ENCODE measurements around the gene HMGCLL1. TPM values are rescaled to one million over a fixed set of nuclear protein-coding genes. Genes with fewer than 3 reads are reported as not detected.

HMGCLL1 gene
- total and polyA plus RNA-seq, 8 donors = 0.69 to 8.1 (median 1.1) TPM

DNA sequence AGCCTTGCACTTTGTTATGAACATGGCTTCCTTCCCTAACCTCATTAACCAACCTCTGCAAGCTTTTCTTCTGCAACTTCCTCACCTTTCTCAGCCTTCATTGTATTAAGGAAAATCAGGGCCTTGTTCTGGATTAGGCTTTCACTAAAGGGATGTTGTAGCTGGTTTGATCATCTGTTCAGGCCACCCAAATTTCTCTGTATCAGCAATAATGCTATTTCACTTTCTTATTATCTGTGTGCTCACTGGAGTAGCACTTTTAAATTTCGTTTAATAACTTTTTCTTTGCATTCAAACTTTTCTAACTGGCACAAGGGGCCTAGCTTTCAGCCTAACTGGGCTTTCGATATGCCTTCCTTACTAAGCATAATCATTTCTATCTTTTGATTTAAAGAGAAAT, 155.1 kb downstream of the HMGCLL1 start:
- ATAC-seq (no peak), FAIRE-seq (no peak), DNase-seq (no peak)
- no peaks in the 10 kb centered on the region for H3K9me3 ChIP-seq
- H3K4me1 ChIP-seq = peaks cover 0 to 9% (median 0%) of the 10 kb centered on the region in 3 donors
- no peak overlapping the region for H3K4me3 ChIP-seq
- TF ChIP-seq, protein P1, sequence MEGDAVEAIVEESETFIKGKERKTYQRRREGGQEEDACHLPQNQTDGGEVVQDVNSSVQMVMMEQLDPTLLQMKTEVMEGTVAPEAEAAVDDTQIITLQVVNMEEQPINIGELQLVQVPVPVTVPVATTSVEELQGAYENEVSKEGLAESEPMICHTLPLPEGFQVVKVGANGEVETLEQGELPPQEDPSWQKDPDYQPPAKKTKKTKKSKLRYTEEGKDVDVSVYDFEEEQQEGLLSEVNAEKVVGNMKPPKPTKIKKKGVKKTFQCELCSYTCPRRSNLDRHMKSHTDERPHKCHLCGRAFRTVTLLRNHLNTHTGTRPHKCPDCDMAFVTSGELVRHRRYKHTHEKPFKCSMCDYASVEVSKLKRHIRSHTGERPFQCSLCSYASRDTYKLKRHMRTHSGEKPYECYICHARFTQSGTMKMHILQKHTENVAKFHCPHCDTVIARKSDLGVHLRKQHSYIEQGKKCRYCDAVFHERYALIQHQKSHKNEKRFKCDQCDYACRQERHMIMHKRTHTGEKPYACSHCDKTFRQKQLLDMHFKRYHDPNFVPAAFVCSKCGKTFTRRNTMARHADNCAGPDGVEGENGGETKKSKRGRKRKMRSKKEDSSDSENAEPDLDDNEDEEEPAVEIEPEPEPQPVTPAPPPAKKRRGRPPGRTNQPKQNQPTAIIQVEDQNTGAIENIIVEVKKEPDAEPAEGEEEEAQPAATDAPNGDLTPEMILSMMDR (IDR thresholded peaks at IDR 0.05) = no peak
- no peak overlapping the region for H3K27ac ChIP-seq
- whole genome bisulfite sequencing, 2 donors = 56 to 84% methylated on average over 2 of the region's 2 CpGs
- no peaks in the 10 kb centered on the region for H3K27me3 ChIP-seq
- no peaks in the 10 kb centered on the region for H3K36me3 ChIP-seq
- intact Hi-C loops (cut with DNase I) = no loop called here

DNA sequence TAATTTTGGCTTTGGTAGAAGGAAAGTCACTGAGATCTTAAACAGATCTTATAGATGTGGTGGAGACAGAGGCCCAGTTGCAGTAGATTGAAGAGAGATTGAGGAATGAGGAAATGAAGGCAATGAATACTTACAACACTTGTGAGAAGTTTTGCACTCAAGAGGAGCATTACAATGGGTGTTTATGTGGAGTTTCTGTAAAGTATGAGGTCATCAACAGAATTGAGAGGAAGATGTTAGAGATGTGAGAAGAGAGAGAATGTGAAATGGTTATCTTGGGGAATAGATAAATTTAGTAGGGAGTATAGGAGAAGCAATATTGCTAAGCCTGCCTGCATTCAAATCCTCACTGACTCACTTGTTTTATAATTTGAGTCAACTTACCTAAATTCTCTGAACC, 168.3 kb downstream of the HMGCLL1 start:
- TF ChIP-seq, protein P1 (IDR thresholded peaks at IDR 0.05) = no peak
- DNase-seq = no peak
- ATAC-seq = no peak
- no peaks in the 10 kb centered on the region for H3K27me3 ChIP-seq
- no peak overlapping the region for H3K4me3 ChIP-seq
- no peaks in the 10 kb centered on the region for H3K36me3 ChIP-seq
- no peaks in the 10 kb centered on the region for H3K9me3 ChIP-seq
- FAIRE-seq = no peak
- H3K27ac ChIP-seq = no peak overlapping the region
- H3K4me1 ChIP-seq = no peaks in the 10 kb centered on the region
- intact Hi-C loops (cut with DNase I) = no loop called here

DNA sequence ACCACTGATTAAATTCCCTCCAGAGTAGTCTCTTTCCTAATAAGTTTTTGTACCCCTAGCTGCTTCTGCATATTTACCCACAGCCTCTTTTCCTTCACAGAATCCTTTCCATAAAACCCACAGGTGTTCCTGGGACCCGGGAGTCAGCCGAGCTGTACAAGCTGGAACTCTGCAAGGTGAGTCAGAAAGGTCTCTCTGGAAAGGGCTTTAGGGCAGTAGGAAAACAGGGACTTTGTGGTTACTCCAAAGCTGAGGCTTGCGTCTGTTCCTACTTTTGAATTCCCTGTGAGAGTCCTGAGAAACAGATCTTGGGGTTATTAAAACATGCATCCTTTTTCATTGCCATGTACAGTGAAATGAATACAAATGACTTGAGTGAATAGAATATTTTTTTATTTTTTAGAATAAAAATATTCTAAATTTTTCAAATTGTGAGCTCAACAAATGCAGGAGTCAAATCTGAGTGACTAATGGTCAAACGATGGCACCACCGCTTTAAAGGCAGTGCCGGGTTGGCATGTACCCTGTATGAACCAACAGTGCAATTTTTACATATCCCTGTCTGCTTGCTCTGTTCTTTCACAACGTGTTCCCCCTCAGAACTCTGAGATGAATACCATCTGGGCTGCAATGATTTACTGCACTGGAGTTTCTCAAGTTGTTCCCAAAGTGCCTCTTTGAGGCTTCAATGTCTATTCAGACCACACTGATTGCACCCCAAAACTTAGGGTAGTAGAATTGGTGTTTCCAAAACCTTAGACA, 173.3 kb downstream of the HMGCLL1 start:
- TF ChIP-seq, protein P1 (IDR thresholded peaks at IDR 0.05) = no peak
- H3K4me3 ChIP-seq = no peak overlapping the region
- FAIRE-seq = no peak
- H3K27me3 ChIP-seq = no peaks in the 10 kb centered on the region
- ATAC-seq = no peak
- no peaks in the 10 kb centered on the region for H3K36me3 ChIP-seq
- intact Hi-C loops (cut with DNase I) = no loop called here
- no peak overlapping the region for H3K27ac ChIP-seq
- no peaks in the 10 kb centered on the region for H3K4me1 ChIP-seq
- no peaks in the 10 kb centered on the region for H3K9me3 ChIP-seq
- WGBS, 2 donors = 62 to 65% methylated on average over 7 of the region's 7 CpGs
- DNase-seq = no peak

DNA sequence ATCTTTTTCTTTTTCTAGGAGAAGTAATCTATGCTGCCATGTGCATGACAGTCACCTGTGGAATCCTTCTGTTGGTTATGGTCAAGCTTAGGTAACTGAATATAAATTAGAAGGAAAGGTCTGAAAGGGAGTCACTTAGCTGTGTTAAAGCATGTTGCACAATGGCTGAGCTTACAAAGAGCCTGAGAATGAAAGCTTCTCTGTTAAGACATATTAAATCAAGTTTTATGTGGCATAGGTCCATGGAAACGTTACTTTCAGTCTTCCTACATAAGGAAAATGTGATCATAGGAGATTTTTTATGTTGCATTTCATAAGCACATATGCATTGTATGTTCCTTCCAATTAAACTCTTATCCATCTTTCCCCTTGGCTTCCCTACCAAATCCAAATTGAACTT, 179.6 kb downstream of the HMGCLL1 start:
- Histone ChIP-seq H3K4me3 (no peak overlapping the region), H3K36me3 (no peaks in the 10 kb centered on the region), H3K27me3 (no peaks in the 10 kb centered on the region), H3K9me3 (no peaks in the 10 kb centered on the region), H3K27ac (no peak overlapping the region), H3K4me1 (no peaks in the 10 kb centered on the region)
- intact Hi-C loops (cut with DNase I) = no loop called here
- DNase-seq (no peak), FAIRE-seq (no peak), ATAC-seq (no peak)
- WGBS, 2 donors = 37% methylated on average over 1 of the region's 1 CpG
- TF ChIP-seq, protein P1 (IDR thresholded peaks at IDR 0.05) = no peak

DNA sequence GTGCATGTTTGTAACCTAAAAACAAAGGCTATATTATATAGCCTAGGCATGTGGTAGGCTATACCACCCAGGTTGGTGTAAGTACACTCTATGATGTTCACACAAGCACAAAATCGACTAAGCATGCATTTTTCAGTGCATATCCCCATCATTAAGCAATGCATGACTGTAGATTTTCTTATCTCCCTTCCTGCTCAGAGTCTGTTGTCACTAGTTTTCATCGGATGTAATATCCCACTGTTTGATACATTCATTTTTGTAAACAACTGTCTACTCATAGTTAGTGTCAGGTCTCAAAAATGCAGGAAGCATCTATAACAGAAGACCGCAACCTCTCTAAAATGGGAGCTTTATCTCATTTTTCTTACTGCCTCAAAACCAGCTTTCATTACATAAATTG, 181.0 kb downstream of the HMGCLL1 start:
- FAIRE-seq (no peak), DNase-seq (no peak), ATAC-seq (no peak)
- H3K36me3 ChIP-seq = no peaks in the 10 kb centered on the region
- H3K27me3 ChIP-seq = no peaks in the 10 kb centered on the region
- intact Hi-C loops (cut with DNase I) = no loop called here
- 58 to 69% methylated on average over 3 of the region's 3 CpGs for WGBS, 2 donors
- no peaks in the 10 kb centered on the region for H3K4me1 ChIP-seq
- no peaks in the 10 kb centered on the region for H3K9me3 ChIP-seq
- no peak overlapping the region for H3K27ac ChIP-seq
- no peak overlapping the region for H3K4me3 ChIP-seq
- TF ChIP-seq, protein P1 (IDR thresholded peaks at IDR 0.05) = no peak
